ENCODE measurements around the gene ITPKC.

GRCh38 chr19:40704491-40705361 lies 12.2 kb upstream of the ITPKC start:
- TF ChIP-seq CTCF (conservative IDR thresholded peaks at IDR 0.05 in 1 of 2, IDR thresholded peaks at IDR 0.05 in 1 of 2; ENCODE audit: extremely low read depth in 1 of 2, insufficient read depth in 1 of 2, low read depth in 1 of 2, low read length in 2 of 2), result no peak
- no peak for TF ChIP-seq EZH2 (IDR thresholded peaks at IDR 0.05; ENCODE audit: borderline replicate concordance, low read length)

Measured in mammary epithelial cell (primary cell).